GM12864 (cell line): ENCODE data around the gene BDH2.

ENCODE experiments used
- DNase-seq: peaks from one replicate; pipeline ENCODE4 v3.0.0-alpha.2; 2011; ENCODE audit warnings: low read depth
- H3K4me3 ChIP-seq: 2 replicates; pipeline ENCODE4 v1.5.1; 2011; ENCODE audit warnings: mild to moderate bottlenecking, low read depth, low read length, control low read depth
- TF ChIP-seq, protein P1 (sequence below): IDR thresholded peaks from 2 replicates; pipeline ENCODE4 v1.5.1; 2011; ENCODE audit warnings: low read depth, mild to moderate bottlenecking, moderate library complexity, low read length, control low read depth, inconsistent platforms; ENCODE audit errors: missing control alignments

BDH2 gene

GRCh38 chr4:103118166-103118565 is 18.5 kb upstream of the BDH2 start:
- no peak for DNase-seq
- no peak overlapping the region for H3K4me3 ChIP-seq
- TF ChIP-seq, protein P1, sequence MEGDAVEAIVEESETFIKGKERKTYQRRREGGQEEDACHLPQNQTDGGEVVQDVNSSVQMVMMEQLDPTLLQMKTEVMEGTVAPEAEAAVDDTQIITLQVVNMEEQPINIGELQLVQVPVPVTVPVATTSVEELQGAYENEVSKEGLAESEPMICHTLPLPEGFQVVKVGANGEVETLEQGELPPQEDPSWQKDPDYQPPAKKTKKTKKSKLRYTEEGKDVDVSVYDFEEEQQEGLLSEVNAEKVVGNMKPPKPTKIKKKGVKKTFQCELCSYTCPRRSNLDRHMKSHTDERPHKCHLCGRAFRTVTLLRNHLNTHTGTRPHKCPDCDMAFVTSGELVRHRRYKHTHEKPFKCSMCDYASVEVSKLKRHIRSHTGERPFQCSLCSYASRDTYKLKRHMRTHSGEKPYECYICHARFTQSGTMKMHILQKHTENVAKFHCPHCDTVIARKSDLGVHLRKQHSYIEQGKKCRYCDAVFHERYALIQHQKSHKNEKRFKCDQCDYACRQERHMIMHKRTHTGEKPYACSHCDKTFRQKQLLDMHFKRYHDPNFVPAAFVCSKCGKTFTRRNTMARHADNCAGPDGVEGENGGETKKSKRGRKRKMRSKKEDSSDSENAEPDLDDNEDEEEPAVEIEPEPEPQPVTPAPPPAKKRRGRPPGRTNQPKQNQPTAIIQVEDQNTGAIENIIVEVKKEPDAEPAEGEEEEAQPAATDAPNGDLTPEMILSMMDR: no peak

DNA sequence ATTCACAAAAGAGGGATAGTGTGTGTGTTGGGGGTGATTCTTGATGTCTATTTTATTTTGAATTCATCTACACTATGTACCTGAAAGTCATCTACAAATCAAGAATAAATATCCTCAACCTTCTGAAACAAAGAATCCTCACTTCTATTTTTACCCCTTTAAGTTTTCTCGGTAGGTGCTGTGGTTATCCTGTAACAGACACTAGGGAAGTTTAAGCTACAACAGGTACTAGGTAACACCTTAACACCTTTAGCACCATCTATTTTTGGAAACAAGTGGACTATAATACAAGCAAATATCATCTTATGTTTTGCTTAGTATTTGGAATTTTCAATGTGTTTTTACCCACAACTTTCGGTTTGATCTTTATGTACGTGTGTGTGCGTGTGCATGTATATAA is 12.0 kb upstream of the BDH2 start:
- DNase-seq: no peak
- TF ChIP-seq, protein P1: no peak
- H3K4me3 ChIP-seq: no peak overlapping the region

DNA sequence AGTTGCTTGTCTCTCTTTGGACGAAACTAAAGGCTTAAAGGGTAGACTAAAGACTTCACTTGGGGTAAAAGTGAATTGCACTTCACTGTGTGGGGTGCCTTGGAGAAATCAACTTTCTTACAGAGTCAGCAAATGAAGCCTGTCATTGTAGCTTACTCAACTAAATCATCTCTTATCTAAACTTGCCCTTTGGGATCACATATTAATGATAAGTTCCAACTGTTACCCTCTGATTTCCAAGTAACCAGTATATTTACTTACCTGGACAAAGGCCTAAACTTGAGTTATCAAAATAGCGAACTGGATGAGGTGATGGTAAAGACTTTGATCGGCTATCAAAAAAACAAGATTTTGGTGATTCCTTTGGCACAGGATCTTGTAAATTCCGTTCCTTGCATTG is 8.9 kb upstream of the BDH2 start:
- DNase-seq: no peak
- H3K4me3 ChIP-seq: no peak overlapping the region
- TF ChIP-seq, protein P1: no peak

DNA sequence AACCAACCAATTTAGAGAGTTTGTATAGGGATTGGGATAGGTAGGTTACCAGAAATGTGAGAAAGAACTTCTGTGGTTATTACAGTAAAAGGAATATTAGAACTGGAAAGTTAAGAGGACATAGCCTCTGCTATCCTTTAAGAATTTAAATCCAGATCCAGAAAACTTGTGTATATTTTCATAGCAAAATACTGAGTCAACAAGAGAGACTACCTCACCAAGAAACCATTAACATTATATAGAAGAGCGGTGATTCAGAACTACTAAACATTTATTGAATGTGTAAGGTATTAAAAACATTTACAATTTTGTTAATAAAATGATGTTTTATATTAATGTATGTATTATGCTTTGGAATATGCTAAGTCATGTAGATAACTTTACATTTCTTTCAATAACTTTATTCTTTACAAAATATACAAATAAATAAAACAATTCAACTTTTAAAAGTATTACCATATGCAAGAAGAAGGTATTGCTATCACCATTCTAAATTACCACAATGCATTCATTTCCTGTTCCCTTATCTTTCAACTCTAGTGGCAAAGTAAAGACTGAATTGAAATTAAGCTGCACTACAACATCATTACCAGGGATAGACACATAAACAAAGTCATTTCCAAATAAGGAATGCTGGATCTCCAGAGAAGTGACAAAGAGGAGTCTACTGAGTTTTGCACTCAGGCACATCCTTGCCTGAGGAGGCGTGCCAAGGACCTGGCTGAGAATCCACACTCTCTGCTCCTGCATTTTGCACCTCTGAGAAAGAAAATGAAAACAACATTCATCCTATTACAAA is 6.1 kb upstream of the BDH2 start:
- DNase-seq: no peak
- no peak overlapping the region for H3K4me3 ChIP-seq
- TF ChIP-seq, protein P1: no peak

DNA sequence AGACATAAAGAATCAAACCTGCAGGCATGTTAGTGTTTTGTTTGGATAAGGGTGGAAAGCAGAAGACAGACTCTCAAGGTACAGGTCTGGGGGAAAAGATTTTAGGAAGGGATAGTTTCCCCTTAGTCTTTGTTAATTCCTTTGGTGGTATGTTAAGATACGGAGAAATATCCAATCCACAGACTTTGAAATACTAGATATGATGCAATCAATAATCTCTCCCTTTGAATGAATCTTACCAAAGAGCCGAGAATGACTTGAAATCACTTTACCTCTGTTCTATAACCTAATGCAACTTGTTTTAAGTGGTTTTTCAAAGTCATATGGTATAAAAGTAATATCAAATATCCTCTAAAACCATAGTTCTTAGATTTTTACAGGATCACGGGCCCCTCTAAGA is 5.3 kb upstream of the BDH2 start:
- no peak for DNase-seq
- TF ChIP-seq, protein P1: no peak
- H3K4me3 ChIP-seq: no peak overlapping the region

DNA sequence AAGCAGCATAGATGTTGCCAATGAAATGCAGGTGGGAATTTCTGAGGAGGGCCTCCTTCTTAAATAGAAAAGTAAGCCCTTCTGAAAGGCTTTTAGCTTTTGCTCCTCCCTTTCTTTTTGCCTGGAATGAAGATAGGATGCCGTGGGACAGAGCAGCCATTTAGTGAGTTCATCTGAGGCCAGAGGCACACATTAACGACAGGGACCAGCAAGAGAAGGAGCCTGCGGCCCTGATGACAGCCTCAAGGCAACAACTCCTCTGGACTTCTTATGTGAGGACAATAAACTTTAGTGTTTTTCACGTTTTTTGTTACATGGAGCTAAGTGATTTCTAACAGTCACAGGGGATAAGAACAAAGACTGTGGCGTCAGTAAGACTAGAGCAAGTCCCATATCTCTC is 1.1 kb upstream of the BDH2 start:
- DNase-seq: no peak

More for the DNA sequence above, 1.1 kb upstream of the BDH2 start:
- no peak overlapping the region for H3K4me3 ChIP-seq
- TF ChIP-seq, protein P1: no peak
